Coronary artery (tissue), 2 donors: ENCODE data around the gene DDX43.

Source experiments
- DNase-seq: peaks from one replicate; pipeline ENCODE4 v3.0.0-alpha.2; 2017; ENCODE audit warnings: low spot score
- H3K27ac ChIP-seq, 2 donors: fragments of 200-600 bp; sonication (generic); one replicate each; pipeline ENCODE4 v1.5.1; 2016 to 2019
- H3K4me3 ChIP-seq: fragments of 200-600 bp; sonication (generic); 2 replicates; pipeline ENCODE4 v1.5.1; 2016; ENCODE audit warnings: mild to moderate bottlenecking, moderate library complexity
- TF ChIP-seq, protein P1 (sequence below): fragments of 200-600 bp; sonication (generic); IDR thresholded peaks from one replicate; pipeline ENCODE4 v1.5.1; 2019; ENCODE audit warnings: antibody characterized with exemption

The DDX43 gene

DNA sequence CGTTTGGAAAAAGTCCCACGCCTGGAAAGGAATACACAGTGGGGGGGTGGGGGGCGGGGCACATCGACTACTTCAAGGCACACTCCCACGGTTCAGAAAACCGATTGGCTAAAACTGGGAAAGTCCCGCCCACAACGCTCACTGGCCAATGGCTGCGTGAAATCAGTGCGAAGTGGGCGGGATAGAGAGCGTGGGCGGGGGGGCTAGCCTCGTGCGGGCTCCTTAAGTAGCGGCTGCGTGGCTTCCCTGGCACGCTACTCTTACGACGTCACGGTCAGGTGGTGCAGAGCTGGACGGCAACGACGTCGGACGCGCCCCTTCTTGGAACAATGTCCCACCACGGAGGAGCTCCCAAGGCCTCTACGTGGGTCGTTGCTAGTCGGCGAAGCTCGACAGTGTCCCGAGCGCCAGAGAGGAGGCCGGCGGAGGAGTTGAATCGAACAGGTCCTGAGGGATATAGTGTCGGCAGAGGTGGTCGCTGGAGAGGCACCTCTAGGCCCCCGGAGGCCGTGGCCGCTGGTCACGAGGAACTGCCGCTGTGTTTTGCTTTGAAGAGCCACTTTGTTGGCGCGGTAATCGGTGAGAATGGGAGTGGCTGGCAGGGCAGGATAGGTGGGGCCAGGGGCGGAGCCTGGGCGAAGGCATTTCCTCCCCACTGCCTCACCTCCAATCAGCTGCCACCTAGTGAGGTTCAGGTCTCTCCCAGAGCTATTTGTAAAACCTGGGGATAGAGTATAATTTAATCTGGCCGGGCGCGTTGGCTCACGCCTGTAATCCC is at the start of gene DDX43:
Gene DDX43 (plus strand): TSS at position 252 of the 778 bp plus-strand sequence. CDS start 78 bp downstream, at position 330.
- Histone ChIP-seq H3K4me3 (peak within 1 kb of the TSS; percentile 56), H3K27ac (peak within 1 kb of the TSS in 1 of 2 donors; percentile 62)
- TF ChIP-seq, protein P1, sequence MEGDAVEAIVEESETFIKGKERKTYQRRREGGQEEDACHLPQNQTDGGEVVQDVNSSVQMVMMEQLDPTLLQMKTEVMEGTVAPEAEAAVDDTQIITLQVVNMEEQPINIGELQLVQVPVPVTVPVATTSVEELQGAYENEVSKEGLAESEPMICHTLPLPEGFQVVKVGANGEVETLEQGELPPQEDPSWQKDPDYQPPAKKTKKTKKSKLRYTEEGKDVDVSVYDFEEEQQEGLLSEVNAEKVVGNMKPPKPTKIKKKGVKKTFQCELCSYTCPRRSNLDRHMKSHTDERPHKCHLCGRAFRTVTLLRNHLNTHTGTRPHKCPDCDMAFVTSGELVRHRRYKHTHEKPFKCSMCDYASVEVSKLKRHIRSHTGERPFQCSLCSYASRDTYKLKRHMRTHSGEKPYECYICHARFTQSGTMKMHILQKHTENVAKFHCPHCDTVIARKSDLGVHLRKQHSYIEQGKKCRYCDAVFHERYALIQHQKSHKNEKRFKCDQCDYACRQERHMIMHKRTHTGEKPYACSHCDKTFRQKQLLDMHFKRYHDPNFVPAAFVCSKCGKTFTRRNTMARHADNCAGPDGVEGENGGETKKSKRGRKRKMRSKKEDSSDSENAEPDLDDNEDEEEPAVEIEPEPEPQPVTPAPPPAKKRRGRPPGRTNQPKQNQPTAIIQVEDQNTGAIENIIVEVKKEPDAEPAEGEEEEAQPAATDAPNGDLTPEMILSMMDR: no peak
- peak; percentile 80 for DNase-seq

DNA sequence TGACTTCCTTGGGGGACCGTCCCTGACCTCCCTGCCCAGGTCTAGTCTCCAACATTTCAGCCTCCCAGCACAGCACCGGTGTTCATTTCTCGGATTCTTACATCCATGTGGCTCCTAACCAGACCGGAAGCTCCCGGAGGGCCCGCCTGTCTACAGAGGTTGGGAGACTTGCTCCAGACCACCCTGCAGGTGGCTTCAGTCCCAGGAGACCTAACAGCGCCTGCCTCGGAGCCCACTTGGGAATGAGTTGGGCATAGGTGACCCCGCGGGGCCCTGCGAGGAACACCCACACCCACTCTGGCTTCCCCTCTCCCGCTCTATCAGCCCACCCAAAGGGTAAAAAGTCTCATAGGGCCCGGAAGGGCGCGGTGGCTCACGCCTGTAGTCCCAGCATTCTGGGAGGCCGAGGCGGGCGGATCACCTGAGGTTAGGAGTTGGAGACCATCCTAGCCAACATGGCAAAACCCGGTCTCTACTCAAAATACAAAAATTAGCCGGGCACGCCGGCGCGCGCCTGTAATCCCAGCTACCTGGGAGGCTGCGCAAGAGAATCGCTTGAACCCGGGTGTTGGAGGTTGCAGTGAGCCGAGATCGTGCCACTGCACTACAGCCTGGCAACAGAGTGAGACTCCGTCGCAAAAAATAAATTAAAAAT is 46.0 kb upstream of the DDX43 start:
- TF ChIP-seq, protein P1: no peak
- Histone ChIP-seq H3K4me3 (no peak overlapping the region), H3K27ac (no peak overlapping the region)
- no peak for DNase-seq

DNA sequence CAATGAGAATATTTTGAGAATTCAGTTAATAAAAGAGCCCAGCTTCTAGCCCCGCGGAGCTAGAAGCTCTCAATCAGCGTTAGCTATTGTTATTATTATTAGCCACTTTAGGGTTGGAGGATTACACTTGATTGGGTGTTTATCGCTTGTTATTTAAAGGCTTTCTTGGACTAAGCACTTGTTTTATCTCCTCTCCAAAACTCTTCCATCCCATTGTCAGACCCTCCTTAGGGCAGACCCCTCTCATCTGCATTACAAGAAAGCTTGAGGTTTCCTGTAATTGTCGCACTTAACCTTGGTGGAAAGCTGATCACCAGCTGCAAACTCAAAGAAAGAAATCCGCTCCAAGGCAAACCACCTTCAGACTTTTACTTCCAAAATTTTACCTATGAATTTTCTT is 45.3 kb upstream of the DDX43 start:
- DNase-seq: no peak
- Histone ChIP-seq H3K4me3 (no peak overlapping the region), H3K27ac (no peak overlapping the region)
- TF ChIP-seq, protein P1: no peak

DNA sequence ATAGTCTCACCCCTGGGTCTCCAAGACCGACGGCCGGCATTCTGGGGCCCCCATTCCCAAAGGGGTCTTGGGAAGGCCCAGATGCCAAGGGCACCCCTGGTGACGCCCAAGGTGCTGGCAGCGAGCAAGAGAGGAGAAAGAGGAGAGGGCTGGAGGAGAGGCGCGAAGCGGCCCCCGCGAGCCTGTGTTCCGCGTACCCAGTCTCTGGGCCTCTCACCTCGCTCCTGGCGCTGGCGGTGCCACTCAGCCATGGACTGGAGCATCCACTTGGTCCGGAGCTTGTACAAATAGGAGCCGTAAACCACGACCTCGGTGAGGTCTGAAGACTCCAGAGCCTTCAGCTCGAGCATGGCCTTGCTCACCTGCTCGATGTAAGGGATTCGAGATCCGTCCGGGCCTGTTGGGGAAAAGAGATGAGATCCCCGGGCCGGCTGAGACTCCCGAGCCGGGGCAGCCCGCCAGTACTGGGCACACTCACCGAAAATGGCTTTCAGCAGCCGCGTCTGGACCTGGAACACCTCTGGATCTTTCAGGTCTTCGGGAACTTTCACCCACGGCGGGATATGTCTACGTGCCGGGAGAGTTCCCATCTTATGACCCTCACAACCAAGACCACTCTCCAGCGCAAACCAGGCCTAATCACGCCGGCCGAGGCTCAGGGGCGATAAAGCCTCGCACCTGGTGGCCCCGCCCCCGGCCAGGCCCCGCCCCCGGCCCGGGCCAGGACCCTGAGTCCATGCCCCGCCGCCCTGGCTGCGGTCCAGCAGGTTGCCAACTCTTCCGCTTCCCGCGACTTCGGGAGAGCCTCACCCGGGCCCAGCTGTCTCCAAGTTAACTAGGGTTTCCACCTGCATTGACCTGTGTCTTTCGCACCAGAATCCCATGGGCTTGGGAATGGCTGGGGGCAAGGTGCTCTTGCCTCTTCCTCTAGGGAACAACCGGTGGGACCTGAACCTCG is 40.7 kb upstream of the DDX43 start, which contains the start of gene DPPA5:
Gene DPPA5 (minus strand): TSS at position 641 of the 958 bp plus-strand sequence. CDS start 51 bp downstream, at position 590.
- TF ChIP-seq, protein P1: no peak
- Histone ChIP-seq H3K27ac (no peak within 1 kb of the TSS), H3K4me3 (no peak within 1 kb of the TSS)
- no peak for DNase-seq

DNA sequence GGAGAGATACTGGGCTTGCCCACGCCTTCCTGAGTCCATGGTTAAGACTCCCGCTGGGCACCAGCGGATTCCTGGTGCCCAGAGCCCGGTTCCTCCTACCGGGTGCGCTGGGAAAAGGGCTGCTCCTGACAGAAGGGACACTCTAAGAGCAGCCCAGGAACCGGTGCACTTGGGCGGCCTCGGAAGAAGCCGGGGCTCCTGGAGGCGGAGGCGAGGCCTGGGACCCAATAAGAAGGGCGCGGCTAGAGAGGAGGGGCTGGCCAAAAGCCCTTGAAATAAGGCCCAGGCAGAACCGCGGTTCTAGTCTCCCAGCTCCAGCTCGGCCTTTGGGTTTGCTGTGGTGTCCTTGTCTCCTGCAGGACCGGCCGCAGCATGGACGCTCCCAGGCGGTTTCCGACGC is 32.3 kb upstream of the DDX43 start, which contains the start of gene KHDC3L:
Gene KHDC3L (plus strand): TSS at position 301 of the 400 bp plus-strand sequence. CDS start 72 bp downstream, at position 373.
- TF ChIP-seq, protein P1: no peak
- Histone ChIP-seq H3K27ac (no peak within 1 kb of the TSS), H3K4me3 (no peak within 1 kb of the TSS)
- no peak for DNase-seq

DNA sequence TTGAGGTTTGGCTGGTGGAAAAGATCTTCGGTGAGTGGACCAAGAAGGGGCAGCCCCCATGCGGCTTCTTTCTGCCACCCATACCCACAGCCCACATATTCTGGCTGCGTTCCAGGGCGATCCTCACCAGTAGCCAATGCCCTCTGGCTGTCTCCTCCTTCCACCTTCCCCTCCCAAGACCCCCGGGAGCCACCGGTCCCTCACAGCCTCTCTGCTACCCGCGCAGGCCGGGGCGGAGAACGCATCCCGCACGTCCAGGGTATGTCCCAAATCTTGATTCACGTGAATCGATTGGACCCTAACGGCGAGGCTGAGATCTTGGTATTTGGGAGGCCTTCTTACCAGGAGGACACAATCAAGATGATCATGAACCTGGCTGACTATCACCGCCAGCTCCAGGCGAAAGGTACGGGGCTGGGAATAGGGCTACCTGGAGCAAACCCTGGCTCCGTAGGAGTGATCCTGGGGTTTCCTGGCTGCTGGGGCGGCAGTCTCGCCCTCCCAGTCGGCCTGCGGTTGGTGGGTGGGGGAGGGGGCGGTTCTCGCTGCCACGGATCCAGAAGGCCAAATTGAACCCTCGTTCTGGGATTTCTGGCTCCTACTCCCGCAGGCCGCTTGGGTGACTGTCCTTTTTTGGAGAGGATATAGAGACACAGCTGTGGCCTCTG is 31.6 kb upstream of the DDX43 start:
- Histone ChIP-seq H3K4me3 (no peak overlapping the region), H3K27ac (no peak overlapping the region)
- TF ChIP-seq, protein P1: no peak
- no peak for DNase-seq
